GM12872 (cell line): ENCODE measurements around the gene PREX1.

Source experiments
- TF ChIP-seq, protein P1 (sequence below): IDR thresholded peaks from 3 replicates; pipeline ENCODE4 v1.5.1; 2011; ENCODE audit warnings: low read depth, mild to moderate bottlenecking, low read length, moderate library complexity; ENCODE audit not compliant: insufficient read depth

PREX1 gene

GRCh38 chr20:48658505-48658904 lies 169.3 kb downstream of the PREX1 start:
- TF ChIP-seq, protein P1, sequence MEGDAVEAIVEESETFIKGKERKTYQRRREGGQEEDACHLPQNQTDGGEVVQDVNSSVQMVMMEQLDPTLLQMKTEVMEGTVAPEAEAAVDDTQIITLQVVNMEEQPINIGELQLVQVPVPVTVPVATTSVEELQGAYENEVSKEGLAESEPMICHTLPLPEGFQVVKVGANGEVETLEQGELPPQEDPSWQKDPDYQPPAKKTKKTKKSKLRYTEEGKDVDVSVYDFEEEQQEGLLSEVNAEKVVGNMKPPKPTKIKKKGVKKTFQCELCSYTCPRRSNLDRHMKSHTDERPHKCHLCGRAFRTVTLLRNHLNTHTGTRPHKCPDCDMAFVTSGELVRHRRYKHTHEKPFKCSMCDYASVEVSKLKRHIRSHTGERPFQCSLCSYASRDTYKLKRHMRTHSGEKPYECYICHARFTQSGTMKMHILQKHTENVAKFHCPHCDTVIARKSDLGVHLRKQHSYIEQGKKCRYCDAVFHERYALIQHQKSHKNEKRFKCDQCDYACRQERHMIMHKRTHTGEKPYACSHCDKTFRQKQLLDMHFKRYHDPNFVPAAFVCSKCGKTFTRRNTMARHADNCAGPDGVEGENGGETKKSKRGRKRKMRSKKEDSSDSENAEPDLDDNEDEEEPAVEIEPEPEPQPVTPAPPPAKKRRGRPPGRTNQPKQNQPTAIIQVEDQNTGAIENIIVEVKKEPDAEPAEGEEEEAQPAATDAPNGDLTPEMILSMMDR: no peak

- TF ChIP-seq, protein P1: no peak
Measured at GRCh38 chr20:48658198-48658476, 169.7 kb downstream of the PREX1 start.

DNA sequence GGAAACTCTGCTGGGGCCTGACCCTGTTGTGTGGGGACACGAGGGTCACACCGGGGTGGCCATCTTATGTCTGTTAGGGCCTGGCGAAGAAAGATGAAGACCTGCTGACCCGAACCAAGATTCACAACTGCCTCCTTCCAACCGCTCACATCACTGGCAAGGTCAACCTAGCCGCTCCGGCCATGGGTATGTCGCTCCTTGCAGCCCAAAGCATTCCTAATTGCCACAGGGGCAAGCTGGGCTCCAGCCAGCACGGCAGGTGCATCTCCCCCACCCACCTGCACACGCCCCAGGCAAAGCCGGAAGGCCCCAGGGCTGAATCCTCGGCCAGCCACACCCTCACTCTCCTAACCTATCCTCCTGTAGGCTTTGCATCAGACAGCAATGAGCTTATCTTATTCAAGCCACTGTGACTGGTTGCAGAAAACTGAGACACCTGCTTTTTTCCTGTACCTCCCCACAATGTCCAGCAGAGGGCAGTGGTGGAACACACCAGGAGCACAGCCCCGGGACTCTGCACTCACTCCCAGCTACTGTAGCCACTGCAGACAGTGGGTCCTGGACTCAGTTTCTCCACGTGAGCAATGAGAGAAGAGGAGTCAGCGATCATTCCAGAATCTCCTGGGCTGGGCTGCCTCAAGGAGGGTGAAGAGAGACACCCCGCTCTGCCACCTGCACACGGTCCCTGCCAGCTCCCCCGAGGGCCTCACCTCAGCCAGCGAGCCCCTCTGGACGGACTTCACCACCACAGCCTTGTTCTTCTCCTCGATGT lies 170.2 kb downstream of the PREX1 start:
- TF ChIP-seq, protein P1: peak; percentile 98

DNA sequence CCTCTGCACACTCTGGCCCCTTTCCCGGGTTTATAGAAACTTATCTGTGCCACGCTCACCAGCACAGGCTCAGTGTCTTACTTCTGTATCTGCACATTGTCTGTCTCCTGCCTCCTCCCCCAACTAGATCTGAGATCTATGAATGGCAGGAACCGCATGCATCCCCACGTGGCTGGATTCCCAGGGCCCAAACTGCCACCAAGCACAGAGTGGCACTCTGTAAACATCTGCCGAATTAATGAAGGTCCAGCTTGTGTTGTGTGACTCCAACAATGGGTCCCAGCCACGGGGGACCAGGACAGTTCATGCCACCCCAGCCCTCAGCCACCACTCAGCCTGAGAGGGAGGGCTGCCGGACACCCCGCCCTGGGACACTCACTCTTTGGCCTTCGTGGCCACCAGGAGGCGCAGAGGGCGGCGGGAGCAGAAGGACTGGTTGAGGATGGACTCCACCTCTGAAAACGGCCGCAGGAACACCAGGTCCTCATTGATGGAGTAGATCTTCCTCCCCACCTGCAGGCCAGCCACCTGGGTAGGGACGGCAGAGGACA lies 171.1 kb downstream of the PREX1 start:
- TF ChIP-seq, protein P1: peak; percentile 15; the same call in 1 of the 3 replicates

- TF ChIP-seq, protein P1: no peak
Measured at GRCh38 chr20:48656137-48656536, 171.7 kb downstream of the PREX1 start.

GRCh38 chr20:48653706-48654051 lies 174.1 kb downstream of the PREX1 start:
- TF ChIP-seq, protein P1: no peak

DNA sequence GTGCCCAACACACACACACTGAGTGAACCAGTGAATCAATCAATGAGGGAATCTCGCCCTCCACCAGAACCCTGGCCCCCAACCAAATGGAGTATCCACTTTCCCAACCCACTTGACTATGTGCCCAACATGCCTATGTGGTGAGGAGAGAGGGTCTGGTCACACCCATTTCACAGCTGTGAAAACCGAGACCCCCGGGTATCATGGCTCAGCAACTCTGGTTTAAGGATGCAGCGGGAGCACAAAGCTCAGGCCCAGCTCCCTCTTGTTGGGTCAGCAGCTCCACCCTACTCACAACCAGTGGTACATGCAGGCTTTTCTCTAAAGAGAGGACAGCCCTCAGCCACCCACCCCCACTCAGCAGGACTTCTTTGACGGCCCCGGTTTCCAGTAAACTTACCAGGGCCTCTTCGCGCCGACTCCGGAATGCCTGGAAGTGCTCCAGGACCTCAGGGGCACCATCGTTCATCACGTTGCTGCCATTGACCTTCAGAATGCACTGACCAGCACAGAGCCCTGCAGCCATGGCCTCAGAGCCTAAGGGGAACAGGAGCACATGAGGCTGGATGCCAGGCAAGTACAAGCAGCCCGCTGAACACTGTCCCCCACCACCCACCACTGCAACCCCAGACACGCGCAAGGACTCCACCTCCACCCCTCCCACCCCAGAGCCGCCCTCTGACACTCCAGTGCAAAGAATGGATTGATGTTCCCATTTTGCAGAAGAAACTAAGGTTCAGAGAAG lies 174.7 kb downstream of the PREX1 start:
- TF ChIP-seq, protein P1: no peak
